ENCODE results near the gene ATP2B2. TPM values are rescaled to one million over a fixed set of nuclear protein-coding genes. Genes with fewer than 3 reads are reported as not detected.

ATP2B2 gene
- total RNA-seq, 4 donors from 2014 or later: 0.31 to 2.9 (median 1.8) TPM

- Histone ChIP-seq H3K27me3 (no peaks in the 10 kb centered on the region), H3K36me3 (no peaks in the 10 kb centered on the region), H3K4me1 (peaks cover 0 to 1% of the 10 kb centered on the region in 2 donors), H3K27ac (no peak overlapping the region), H3K4me3 (no peak overlapping the region), H3K9me3 (no peaks in the 10 kb centered on the region)
- intact Hi-C loops (cut with DNase I; ENCODE audit: low total_unique reads): no loop called here
- ATAC-seq: no peak
- in situ Hi-C loops (cut with MboI; ENCODE audit: low sequenced_read_pairs in 4 of 4): loop anchor here in 3 of 4 donors (25.0 kb wide), 1 partner anchor 371 kb away; no protein-coding TSS in a partner anchor
- TF ChIP-seq CTCF (IDR thresholded peaks at IDR 0.05 in 4 of 5, conservative IDR thresholded peaks at IDR 0.05 in 1 of 5): no peak
- TF ChIP-seq POLR2A (IDR thresholded peaks at IDR 0.05): no peak
- DNase-seq: no peak
Observed at GRCh38 chr3:10366651-10367101, 138.7 kb downstream of the ATP2B2 start.

- DNase-seq: no peak
- Histone ChIP-seq H3K4me3 (no peak overlapping the region), H3K27ac (no peak overlapping the region), H3K27me3 (no peaks in the 10 kb centered on the region), H3K36me3 (no peaks in the 10 kb centered on the region), H3K4me1 (peaks cover 0 to 4% of the 10 kb centered on the region in 2 donors), H3K9me3 (no peaks in the 10 kb centered on the region)
- TF ChIP-seq POLR2A (IDR thresholded peaks at IDR 0.05) (no peak), CTCF (IDR thresholded peaks at IDR 0.05 in 4 of 5, conservative IDR thresholded peaks at IDR 0.05 in 1 of 5) (no peak)
- ATAC-seq: no peak
- intact Hi-C loops (cut with DNase I; ENCODE audit: low total_unique reads): no loop called here
- in situ Hi-C loops (cut with MboI; ENCODE audit: low sequenced_read_pairs in 4 of 4): loop anchor here in 3 of 4 donors (25.0 kb wide), 1 partner anchor 372 kb away; no protein-coding TSS in a partner anchor
Observed at GRCh38 chr3:10365791-10366190, 139.6 kb downstream of the ATP2B2 start.

- in situ Hi-C loops (cut with MboI; ENCODE audit: low sequenced_read_pairs in 4 of 4) (loop anchor here in 3 of 4 donors (25.0 kb wide), 1 partner anchor 372 kb away; no protein-coding TSS in a partner anchor), intact Hi-C loops (cut with DNase I; ENCODE audit: low total_unique reads) (no loop called here)
- no peak overlapping the region for H3K4me3 ChIP-seq
- no peaks in the 10 kb centered on the region for H3K36me3 ChIP-seq
- peaks cover 0 to 4% of the 10 kb centered on the region in 2 donors for H3K4me1 ChIP-seq
- H3K27ac ChIP-seq: no peak overlapping the region
- ATAC-seq: no peak
- no peak for TF ChIP-seq POLR2A (IDR thresholded peaks at IDR 0.05)
- no peak for TF ChIP-seq CTCF (IDR thresholded peaks at IDR 0.05 in 4 of 5, conservative IDR thresholded peaks at IDR 0.05 in 1 of 5)
- H3K27me3 ChIP-seq: no peaks in the 10 kb centered on the region
- no peak for DNase-seq
- no peaks in the 10 kb centered on the region for H3K9me3 ChIP-seq
Observed at GRCh38 chr3:10365316-10365715, 140.1 kb downstream of the ATP2B2 start.

GRCh38 chr3:10364806-10365205 is 140.6 kb downstream of the ATP2B2 start:
- intact Hi-C loops (cut with DNase I; ENCODE audit: low total_unique reads): no loop called here
- ATAC-seq (no peak), DNase-seq (no peak)
- H3K9me3 ChIP-seq: no peaks in the 10 kb centered on the region
- H3K4me1 ChIP-seq: peaks cover 0 to 4% of the 10 kb centered on the region in 2 donors
- no peak overlapping the region for H3K4me3 ChIP-seq
- no peaks in the 10 kb centered on the region for H3K27me3 ChIP-seq
- no peak for TF ChIP-seq CTCF (IDR thresholded peaks at IDR 0.05 in 4 of 5, conservative IDR thresholded peaks at IDR 0.05 in 1 of 5)
- TF ChIP-seq POLR2A (IDR thresholded peaks at IDR 0.05): no peak
- in situ Hi-C loops (cut with MboI; ENCODE audit: low sequenced_read_pairs in 4 of 4): loop anchor here in 3 of 4 donors (25.0 kb wide), 1 partner anchor 372 kb away; no protein-coding TSS in a partner anchor
- no peak overlapping the region for H3K27ac ChIP-seq
- no peaks in the 10 kb centered on the region for H3K36me3 ChIP-seq

- no peak for TF ChIP-seq CTCF (IDR thresholded peaks at IDR 0.05 in 4 of 5, conservative IDR thresholded peaks at IDR 0.05 in 1 of 5)
- no peak for TF ChIP-seq POLR2A (IDR thresholded peaks at IDR 0.05)
- no peaks in the 10 kb centered on the region for H3K9me3 ChIP-seq
- intact Hi-C loops (cut with DNase I; ENCODE audit: low total_unique reads): no loop called here
- ATAC-seq (no peak), DNase-seq (no peak)
- in situ Hi-C loops (cut with MboI; ENCODE audit: low sequenced_read_pairs in 4 of 4): loop anchor here in 3 of 4 donors (25.0 kb wide), 1 partner anchor 373 kb away; no protein-coding TSS in a partner anchor
- H3K27ac ChIP-seq: no peak overlapping the region
- H3K36me3 ChIP-seq: no peaks in the 10 kb centered on the region
- peaks cover 0 to 4% of the 10 kb centered on the region in 2 donors for H3K4me1 ChIP-seq
- H3K27me3 ChIP-seq: no peaks in the 10 kb centered on the region
- no peak overlapping the region for H3K4me3 ChIP-seq
Observed at GRCh38 chr3:10363935-10364334, 141.5 kb downstream of the ATP2B2 start.
